Parathyroid adenoma (tissue), 2 donors: ENCODE data around the gene SPATA19.

Source experiments
- H2AFZ ChIP-seq: fragments of 300-600 bp; sonication (generic); one replicate; pipeline ENCODE4 v1.7.0; 2017; ENCODE audit warnings: antibody characterized with exemption, mild to moderate bottlenecking
- H3K27ac ChIP-seq: fragments of 300-600 bp; sonication (generic); one replicate; pipeline ENCODE4 v1.7.0; 2017
- H3K27me3 ChIP-seq: fragments of 300-600 bp; sonication (generic); one replicate; pipeline ENCODE4 v1.7.0; 2017; ENCODE audit warnings: low read length; ENCODE audit not compliant: control insufficient read depth, insufficient read depth
- H3K36me3 ChIP-seq: fragments of 300-600 bp; sonication (generic); one replicate; pipeline ENCODE4 v1.7.0; 2017; ENCODE audit warnings: low read length; ENCODE audit not compliant: control insufficient read depth, insufficient read depth
- H3K4me1 ChIP-seq: fragments of 300-600 bp; sonication (generic); one replicate; pipeline ENCODE4 v1.7.0; 2017; ENCODE audit warnings: control low read depth
- H3K4me2 ChIP-seq: fragments of 300-600 bp; sonication (generic); one replicate; pipeline ENCODE4 v1.7.0; 2017; ENCODE audit warnings: low read length
- H3K4me3 ChIP-seq: fragments of 300-600 bp; sonication (generic); one replicate; pipeline ENCODE4 v1.7.0; 2017; ENCODE audit warnings: low read depth, low read length
- H3K79me2 ChIP-seq: fragments of 300-600 bp; sonication (generic); one replicate; pipeline ENCODE4 v1.7.0; 2017; ENCODE audit warnings: control low read depth
- H3K9ac ChIP-seq: fragments of 300-600 bp; sonication (generic); one replicate; pipeline ENCODE4 v1.7.0; 2017; ENCODE audit warnings: mild to moderate bottlenecking
- H3K9me3 ChIP-seq: fragments of 300-600 bp; sonication (generic); one replicate; pipeline ENCODE4 v1.7.0; 2017; ENCODE audit warnings: low read length; ENCODE audit not compliant: control insufficient read depth
- TF ChIP-seq, protein P1 (sequence below): fragments of 300-600 bp; sonication (generic); IDR thresholded peaks from one replicate; pipeline ENCODE4 v1.7.0; 2017; ENCODE audit warnings: antibody characterized with exemption, mild to moderate bottlenecking
- donor health status: primary hyperparathyroidism.

The SPATA19 gene

DNA sequence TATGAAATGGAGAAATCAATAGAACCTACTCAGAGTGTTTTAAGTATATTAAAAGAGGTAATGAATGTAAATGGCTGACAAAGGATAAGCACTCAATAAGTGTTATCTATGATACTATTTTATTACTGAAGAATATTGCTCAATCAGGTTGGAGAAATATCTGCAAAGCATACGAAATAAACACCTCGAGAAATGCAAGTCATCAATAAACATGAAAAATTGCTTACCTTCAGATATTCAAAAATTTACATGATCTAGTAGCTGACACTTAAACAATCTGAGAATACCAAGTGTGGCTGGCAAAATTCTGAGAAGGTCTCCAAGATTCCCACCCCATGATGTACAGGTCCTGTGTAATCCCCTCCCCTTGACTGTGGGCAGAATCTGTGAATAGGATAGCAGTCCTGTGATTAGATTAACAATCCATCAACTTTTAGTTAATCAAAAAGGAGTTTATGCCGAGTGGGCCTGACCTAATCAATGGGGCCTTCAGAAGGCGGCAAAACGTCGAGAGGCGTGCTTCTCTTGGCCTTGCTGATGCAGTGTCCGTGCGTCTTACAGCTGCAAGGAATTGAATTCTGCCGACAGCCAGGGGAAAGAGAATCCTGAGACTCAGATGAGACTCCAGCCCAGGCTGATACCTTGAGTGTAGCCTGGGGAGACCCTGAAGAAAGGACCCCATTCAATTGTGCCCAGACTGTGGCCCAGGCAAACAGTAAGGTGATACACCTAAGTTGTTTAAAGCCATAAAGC is 49.1 kb downstream of the SPATA19 start:
- TF ChIP-seq, protein P1, sequence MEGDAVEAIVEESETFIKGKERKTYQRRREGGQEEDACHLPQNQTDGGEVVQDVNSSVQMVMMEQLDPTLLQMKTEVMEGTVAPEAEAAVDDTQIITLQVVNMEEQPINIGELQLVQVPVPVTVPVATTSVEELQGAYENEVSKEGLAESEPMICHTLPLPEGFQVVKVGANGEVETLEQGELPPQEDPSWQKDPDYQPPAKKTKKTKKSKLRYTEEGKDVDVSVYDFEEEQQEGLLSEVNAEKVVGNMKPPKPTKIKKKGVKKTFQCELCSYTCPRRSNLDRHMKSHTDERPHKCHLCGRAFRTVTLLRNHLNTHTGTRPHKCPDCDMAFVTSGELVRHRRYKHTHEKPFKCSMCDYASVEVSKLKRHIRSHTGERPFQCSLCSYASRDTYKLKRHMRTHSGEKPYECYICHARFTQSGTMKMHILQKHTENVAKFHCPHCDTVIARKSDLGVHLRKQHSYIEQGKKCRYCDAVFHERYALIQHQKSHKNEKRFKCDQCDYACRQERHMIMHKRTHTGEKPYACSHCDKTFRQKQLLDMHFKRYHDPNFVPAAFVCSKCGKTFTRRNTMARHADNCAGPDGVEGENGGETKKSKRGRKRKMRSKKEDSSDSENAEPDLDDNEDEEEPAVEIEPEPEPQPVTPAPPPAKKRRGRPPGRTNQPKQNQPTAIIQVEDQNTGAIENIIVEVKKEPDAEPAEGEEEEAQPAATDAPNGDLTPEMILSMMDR: no peak
- H3K4me1 ChIP-seq: no peaks in the 10 kb centered on the region

DNA sequence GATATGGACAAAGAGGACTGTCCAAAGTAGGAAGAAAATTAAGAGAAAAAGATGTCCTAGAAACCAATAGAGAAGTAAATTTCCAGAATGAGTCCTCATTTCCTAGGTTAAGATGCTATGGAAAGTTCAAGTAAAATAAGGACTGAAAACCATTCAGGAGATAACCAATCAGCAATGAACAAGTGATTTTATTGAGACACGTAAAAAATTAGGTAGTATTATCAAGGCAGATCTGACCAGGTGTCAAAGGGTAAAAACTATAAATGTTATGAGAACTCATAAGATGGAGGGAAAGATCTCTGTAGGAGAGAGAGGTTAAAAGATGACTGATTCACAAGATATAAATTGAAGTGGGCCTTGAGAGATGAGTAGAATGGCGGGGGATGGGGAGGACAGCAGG is 50.2 kb downstream of the SPATA19 start:
- Histone ChIP-seq H3K4me3 (no peak overlapping the region), H3K79me2 (no peaks in the 10 kb centered on the region), H3K4me2 (no peak overlapping the region), H3K36me3 (no peaks in the 10 kb centered on the region), H3K27ac (no peak overlapping the region), H3K9ac (no peak overlapping the region), H3K4me1 (no peaks in the 10 kb centered on the region), H3K9me3 (no peaks in the 10 kb centered on the region), H3K27me3 (no peaks in the 10 kb centered on the region), H2AFZ (no peak overlapping the region)
- TF ChIP-seq, protein P1: no peak

More for the DNA sequence above, 49.1 kb downstream of the SPATA19 start:
- Histone ChIP-seq H3K4me3 (no peak overlapping the region), H3K79me2 (no peaks in the 10 kb centered on the region), H3K9ac (no peak overlapping the region), H3K27ac (no peak overlapping the region), H3K9me3 (no peaks in the 10 kb centered on the region), H3K4me2 (no peak overlapping the region), H3K36me3 (no peaks in the 10 kb centered on the region), H2AFZ (no peak overlapping the region), H3K27me3 (no peaks in the 10 kb centered on the region)

DNA sequence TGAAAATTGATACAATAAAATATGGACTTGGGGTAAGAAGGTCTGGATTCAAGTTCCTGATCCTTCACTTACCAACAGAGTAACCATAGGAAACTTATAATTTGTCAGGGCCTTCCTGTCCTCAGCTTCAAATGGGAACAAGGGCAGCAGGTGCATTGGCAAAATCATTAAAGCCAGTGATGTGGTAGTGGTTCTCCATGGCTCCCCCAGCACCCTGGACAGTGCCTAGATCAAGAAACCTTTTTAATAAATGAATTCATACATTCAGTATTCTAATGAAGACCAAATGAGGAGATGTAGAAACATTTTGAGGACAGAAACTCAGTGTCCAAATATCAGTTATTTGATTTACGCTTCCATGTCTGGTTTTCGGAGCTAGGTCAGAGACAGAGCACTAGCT is 51.1 kb downstream of the SPATA19 start:
- Histone ChIP-seq H3K27ac (no peak overlapping the region), H3K79me2 (no peaks in the 10 kb centered on the region), H3K4me2 (no peak overlapping the region), H3K27me3 (no peaks in the 10 kb centered on the region), H3K4me1 (no peaks in the 10 kb centered on the region), H2AFZ (no peak overlapping the region), H3K36me3 (no peaks in the 10 kb centered on the region), H3K9ac (no peak overlapping the region), H3K4me3 (no peak overlapping the region), H3K9me3 (no peaks in the 10 kb centered on the region)
- TF ChIP-seq, protein P1: no peak

DNA sequence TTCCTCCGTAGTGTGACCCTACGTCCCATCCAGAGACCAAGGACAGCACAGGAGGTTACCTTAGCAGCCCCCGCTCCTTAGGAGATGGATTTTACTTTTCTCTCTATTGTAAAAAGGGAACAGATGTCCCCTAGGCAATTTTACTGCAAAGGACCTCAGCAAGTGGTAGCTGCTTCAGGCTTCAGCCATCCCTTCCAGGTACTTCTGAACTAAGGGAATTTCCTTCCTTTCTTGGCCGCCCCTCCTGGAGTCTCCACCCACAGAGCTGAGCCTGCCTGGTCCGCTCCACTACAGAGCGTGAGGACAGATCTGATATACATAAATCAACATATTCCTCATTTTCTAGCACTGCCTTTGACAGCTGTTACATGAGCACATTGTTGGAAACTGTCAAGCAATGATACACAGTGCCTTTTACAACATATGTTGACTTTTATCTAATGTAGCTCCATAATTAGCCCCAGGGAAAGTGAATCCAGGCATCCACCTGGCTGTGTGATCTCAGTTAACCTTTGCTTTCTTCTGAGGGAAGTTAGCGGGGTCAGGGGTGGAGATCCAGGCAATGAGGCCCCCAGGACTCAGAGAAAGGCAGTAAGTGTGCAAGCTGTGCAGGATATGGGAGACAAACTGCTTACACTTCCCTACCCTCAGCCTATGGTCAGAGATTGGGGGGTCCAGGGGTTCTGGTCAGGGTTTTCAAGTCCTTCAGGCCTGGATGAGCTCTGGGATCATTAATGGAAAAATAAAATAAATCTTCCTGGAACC is 51.9 kb downstream of the SPATA19 start:
- H3K36me3 ChIP-seq: no peaks in the 10 kb centered on the region
- no peak overlapping the region for H3K27ac ChIP-seq
- H3K9ac ChIP-seq: no peak overlapping the region
- no peaks in the 10 kb centered on the region for H3K27me3 ChIP-seq
- no peaks in the 10 kb centered on the region for H3K9me3 ChIP-seq
- no peaks in the 10 kb centered on the region for H3K4me1 ChIP-seq
- no peak overlapping the region for H3K4me3 ChIP-seq
- no peak overlapping the region for H2AFZ ChIP-seq
- TF ChIP-seq, protein P1: no peak
- no peak overlapping the region for H3K4me2 ChIP-seq
- no peaks in the 10 kb centered on the region for H3K79me2 ChIP-seq
